ENCODE results near the gene TAS1R3.

Gene TAS1R3

GRCh38 chr1:1340791-1341548, 9.9 kb downstream of the TAS1R3 start:
- no peak for DNase-seq

DNA sequence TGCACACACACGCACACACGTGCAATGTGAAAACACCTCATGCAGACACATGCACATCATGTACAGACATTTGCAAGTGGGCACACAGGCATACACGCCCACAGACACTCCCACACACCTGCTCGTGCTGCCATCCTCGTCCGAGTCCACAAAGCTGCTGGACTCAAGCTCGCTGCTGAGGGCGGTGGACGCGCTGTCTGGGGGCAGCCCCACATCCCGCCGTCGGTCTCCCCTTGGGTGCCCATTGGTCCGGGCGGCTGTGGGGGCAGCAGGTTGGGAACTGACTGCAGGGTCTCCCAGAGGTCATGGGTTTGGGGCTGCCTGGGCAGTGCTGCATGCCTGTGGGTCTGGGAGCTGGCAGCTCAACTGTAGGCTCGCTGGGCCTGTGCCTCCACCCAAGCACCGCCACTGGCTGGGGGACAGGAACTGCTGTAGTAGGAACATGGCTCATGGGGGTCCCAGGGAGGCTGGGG, 10.5 kb downstream of the TAS1R3 start:
- DNase-seq: no peak

- no peak for DNase-seq
Observed at GRCh38 chr1:1342061-1342562, 11.0 kb downstream of the TAS1R3 start.

DNA sequence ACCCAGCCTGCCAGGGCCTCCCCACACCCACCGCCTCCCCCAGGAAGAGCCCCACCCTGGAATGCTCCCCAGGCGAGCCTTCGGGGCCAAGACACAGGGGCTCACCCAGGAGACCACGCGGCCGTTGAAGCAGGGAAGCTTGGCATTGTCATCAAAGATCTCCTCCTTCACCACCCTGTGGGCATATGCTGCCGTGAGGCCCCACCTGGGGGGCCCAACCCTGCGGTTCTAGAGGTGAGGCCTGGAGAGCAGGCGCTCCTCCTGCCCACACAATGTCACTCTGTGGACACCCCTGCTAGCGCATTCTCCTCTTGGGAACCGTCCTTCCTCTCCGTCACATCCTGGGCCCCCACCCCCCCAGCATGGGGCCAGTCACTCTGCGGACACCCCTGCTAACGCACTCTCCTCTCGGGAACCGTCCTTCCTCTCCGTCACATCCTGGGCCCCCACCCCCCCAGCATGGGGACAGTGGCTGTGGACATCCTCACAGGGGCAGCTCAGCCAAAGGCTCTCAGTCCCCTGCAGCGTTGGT, 11.6 kb downstream of the TAS1R3 start:
- no peak for DNase-seq

DNA sequence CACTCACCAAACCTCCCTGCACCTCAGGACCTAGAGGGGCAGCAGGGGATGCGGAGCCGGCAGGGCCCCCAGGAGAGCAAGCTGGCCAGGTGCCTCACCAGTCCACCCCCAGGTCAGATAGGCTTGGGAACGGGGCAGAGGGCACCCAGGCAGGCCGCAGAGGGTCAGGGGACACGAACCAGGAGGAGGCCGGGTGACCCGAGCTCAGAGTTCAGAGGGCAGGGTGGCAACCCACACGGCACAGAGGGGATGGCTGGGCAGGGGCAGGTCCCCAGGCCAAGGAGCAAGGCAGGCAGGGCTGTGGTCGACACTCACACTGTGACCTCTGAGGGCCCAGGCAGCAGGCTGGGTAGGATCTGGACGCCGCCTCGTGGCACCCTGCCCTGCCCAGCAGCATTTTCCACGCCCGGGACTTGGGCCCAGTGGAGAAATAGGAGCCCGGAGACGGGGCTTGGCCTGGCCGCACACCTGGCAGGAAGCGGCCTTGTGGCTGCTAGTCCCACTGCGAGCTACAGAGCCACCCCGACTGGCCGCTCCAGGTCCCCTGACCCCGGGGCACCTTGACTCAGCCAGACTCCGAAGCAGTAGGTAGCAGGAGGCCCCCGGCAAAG, 12.8 kb downstream of the TAS1R3 start:
- DNase-seq: no peak

DNA sequence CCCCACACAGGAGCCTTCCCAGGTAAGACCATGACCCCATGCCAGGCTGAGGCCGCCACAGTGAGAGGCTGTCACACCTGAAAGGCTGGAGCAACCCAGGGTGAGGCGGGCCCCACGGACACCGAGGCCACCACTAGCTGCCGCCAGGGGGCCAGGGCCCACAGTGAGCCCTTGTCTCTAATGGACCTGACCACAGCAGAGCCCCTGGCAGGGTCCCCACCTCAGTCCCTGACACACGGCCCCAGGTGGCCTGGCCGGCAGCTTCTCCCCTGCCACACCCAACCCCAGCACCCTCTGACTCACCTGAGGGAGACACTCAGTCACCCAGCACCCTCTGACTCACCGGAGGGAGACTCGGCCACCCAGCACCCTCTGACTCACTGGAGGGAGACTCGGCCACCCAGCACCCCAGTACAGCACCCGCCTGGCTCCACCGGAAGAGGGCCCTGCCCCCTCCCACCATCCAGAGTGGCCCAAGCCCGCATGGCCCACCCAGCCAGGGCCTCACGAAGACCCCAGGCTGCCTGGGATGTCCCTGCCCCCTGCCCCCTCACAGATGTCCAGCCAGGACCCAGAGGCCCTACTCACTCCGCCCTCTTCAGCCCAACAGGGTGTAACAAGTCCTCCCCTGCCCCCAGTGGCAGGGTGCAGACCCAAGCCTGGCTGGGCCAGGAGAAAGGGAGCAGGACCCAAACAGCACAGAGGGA, 13.7 kb downstream of the TAS1R3 start:
- DNase-seq: no peak

GRCh38 chr1:1345384-1345783, 14.3 kb downstream of the TAS1R3 start:
- DNase-seq: no peak

GRCh38 chr1:1345860-1346500, 14.9 kb downstream of the TAS1R3 start:
- DNase-seq: no peak

DNA sequence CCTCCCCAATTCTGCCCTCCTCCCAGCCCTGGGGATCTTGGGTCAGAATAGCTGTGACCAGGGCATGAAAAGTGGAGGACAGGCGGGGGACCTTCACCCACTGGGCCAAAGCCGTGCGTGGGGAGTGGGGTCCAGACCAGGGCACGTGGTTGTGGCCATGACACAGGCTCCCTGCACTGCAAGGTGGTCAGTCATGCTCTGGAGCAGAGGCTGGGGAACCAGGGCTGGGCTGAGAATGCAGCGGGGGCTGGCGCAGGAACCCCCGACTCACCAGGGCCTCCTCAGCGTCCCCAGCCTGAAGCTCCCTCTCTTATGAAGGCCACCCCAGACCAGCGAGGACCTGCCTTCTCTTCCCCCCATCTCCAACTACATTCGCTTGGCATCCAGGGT, 15.4 kb downstream of the TAS1R3 start:
- DNase-seq: no peak

DNA sequence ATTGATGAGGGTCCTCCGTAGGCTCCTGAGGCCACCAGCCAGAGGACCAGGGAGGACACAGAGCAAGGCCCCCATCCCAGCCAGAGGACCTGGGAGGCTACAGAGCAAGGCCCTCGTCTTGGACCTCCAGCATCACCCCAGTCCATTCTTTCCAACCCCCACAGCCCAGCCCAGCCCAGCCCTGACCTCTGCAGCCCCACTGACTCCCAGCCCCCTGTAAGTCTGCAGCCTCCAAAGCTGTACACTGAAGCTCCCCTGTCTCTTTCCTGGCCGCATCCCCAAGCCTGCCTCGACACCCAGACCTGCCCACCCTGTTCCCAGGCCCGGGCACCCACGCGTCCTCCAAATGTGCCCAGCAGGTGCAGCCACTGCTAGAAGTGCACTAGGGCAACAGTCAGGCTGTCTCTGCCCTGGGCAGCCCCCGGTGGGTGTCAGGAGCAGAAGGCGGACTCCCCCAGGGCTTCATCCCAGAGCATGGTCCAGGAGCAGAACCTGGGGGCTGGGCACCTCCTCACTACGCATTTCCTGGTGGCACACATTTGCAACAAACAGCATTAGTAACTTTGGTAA, 16.0 kb downstream of the TAS1R3 start:
- no peak for DNase-seq

GRCh38 chr1:1347663-1348419, 16.8 kb downstream of the TAS1R3 start:
- no peak for DNase-seq

DNA sequence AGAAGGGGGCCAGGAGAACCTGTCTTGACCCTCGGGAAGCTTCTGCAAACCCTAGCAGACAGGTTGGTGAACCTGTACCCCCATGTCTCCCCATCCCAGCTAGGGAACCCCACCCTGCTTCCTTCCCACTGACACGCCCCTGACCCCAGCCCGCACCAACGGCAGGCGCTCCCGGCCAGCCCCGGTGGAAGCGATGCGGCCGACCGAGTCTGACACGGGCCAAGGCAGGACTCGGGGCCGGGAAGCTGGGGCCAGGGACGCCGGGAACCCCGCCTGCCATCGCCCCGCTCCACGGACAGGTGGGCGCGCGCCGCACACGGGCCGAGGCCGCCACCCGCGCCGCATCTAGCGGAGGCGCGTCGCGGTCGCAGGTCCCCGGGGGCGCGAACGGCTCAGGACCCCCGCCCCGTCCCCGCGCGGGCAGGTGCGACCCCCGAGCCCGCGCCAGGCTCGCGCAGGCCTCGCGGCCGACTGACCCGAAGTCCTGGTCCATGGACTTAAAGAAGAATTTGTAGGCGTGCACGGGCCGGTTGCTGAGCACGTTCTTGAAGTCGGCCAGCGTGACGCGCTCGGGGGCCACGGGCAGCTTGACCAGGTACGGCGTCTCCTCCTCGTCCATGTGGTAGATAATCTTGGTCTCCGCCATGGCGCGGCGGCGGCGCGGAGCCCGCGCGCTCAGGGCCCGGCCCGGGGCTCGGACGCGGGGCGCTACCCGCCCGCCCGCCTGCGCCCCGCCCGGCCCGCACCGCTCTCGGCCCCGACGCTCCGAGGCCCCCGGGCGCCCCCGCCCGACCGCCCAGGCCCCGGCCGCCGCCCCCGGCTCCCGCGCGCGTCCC, 17.6 kb downstream of the TAS1R3 start:
- DNase-seq: no peak

GRCh38 chr1:1349256-1350012, 18.4 kb downstream of the TAS1R3 start, which contains the start of gene DVL1:
Gene DVL1 (minus strand): TSS chr1:1349418. CDS start chr1:1349065, 353 bp downstream.
- DNase-seq: no peak

GRCh38 chr1:1351511-1352427, 20.7 kb downstream of the TAS1R3 start:
- DNase-seq: no peak

- DNase-seq: no peak
Observed at GRCh38 chr1:1352786-1353388, 21.8 kb downstream of the TAS1R3 start.

DNA sequence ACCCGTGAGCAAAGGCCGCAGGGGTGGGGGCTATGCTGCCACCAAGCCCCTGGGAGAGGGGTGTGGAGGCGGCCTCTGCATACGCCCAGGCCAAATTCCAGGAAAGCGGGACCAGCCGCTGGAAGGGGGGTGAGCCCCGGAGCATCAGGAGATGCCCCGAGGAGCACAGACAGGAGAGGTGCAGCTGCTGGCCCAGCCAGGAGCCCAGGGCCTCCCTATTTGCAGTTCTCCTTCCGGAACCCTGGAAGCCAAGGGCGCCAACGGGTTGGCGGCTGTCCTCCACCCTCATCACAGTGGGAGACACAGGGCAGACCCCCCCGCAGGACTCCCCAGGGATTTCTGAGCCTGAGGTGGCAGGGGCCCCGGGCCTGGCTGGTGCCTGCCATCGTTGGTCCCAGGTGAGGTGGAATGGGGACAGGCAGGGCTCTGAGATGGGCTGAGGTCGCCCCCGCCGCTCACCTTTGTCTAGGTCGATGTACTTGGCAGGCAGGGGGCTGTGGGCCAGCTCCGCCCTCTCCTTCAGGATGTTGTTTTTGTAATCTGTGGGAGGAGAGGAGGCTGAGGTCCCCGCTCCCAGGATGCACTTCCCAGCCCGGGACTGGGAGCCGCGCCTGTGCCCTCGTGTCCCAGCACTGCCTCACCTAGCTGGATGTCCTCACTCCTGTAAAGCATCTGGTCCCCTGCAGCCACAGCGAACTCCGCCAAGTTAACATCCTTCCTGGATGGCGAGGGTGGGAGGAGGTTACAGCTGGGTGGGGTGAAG, 22.5 kb downstream of the TAS1R3 start:
- DNase-seq: no peak
